Panc1 (cell line): ENCODE measurements around the gene ZNF407. TPM values are rescaled to one million over a fixed set of nuclear protein-coding genes. Genes with fewer than 3 reads are reported as not detected.

Source experiments
- ATAC-seq: fragments of 200-7000 bp; cut with Tn5 transposase; 2 replicates; pipeline ENCODE4 v1.9.1; 2020; ENCODE audit warnings: mild to moderate bottlenecking, moderate library complexity
- BruUV-seq: library from RNA; stranded (reverse); fragments of 400-500 nt; replicated peaks from 2 replicates; lab custom pipeline; 2021; lab: Mats Ljungman, UMichigan
- CTCF ChIA-PET: fragments of 300-600 bp; sonication (Branson Sonifier 250); formaldehyde crosslinking; loops from one replicate; lab custom pipeline; 2022; ENCODE audit warnings: antibody characterized with exemption; lab: Charles Lee
- POLR2A ChIA-PET: fragments of 300-600 bp; sonication (Branson Sonifier 250); formaldehyde crosslinking; loops from one replicate; lab custom pipeline; 2022; ENCODE audit warnings: antibody characterized with exemption; lab: Charles Lee
- DNase-seq: peaks from one replicate; pipeline ENCODE4 v3.0.0-alpha.2; 2010; ENCODE audit warnings: low read depth, low spot score
- H3K27ac ChIP-seq: 2 replicates; pipeline ENCODE4 v1.5.1; 2011; ENCODE audit warnings: mild to moderate bottlenecking, low read length, inconsistent platforms
- H3K27me3 ChIP-seq: fragments of 200-500 bp; sonication (Bioruptor generic); 2 replicates; pipeline ENCODE4 v1.6.0; 2014; ENCODE audit warnings: low read length, inconsistent platforms; ENCODE audit not compliant: control insufficient read depth, insufficient read depth
- H3K36me3 ChIP-seq: fragments of 200-500 bp; sonication (Bioruptor generic); 2 replicates; pipeline ENCODE4 v1.5.1; 2014; ENCODE audit warnings: inconsistent platforms, mild to moderate bottlenecking, low read length, moderate library complexity; ENCODE audit not compliant: control insufficient read depth, insufficient read depth
- H3K4me1 ChIP-seq: 2 replicates; pipeline ENCODE4 v1.5.1; 2011; ENCODE audit warnings: inconsistent platforms, mild to moderate bottlenecking, low read length, moderate library complexity; ENCODE audit not compliant: control insufficient read depth, insufficient read depth
- H3K4me3 ChIP-seq, 2 experiments: 2 replicates each; pipeline ENCODE4 v1.5.1; 2011 to 2012; ENCODE audit warnings: low read depth in 2 of 2, low read length in 2 of 2, mild to moderate bottlenecking in 2 of 2, inconsistent platforms in 1 of 2, moderate library complexity in 1 of 2
- H3K9me3 ChIP-seq: fragments of 200-500 bp; sonication (Bioruptor generic); 2 replicates; pipeline ENCODE4 v1.5.1; 2014; ENCODE audit warnings: low read depth, mild to moderate bottlenecking, inconsistent platforms, low read length, moderate library complexity; ENCODE audit not compliant: control insufficient read depth, insufficient read depth
- CTCF ChIP-seq: fragments of 450-650 bp; IDR thresholded peaks from 2 replicates; pipeline ENCODE4 v1.5.1; 2017; ENCODE audit warnings: mild to moderate bottlenecking
- POLR2AphosphoS5 ChIP-seq: IDR thresholded peaks from 2 replicates; pipeline ENCODE4 v1.6.1; 2012; ENCODE audit warnings: mild to moderate bottlenecking, low read depth, low read length, moderate library complexity
- REST ChIP-seq, 2 experiments: IDR thresholded peaks; 2 replicates each; pipeline ENCODE4 v1.6.1; 2011 to 2012; ENCODE audit warnings: low read depth in 2 of 2, control low read depth in 1 of 2, low read length in 1 of 2, mild to moderate bottlenecking in 1 of 2, moderate library complexity in 1 of 2; ENCODE audit not compliant: insufficient read depth in 1 of 2
- SIN3A ChIP-seq: IDR thresholded peaks from 2 replicates; pipeline ENCODE4 v1.6.1; 2012; ENCODE audit warnings: low read depth, mild to moderate bottlenecking, low read length, moderate library complexity, borderline replicate concordance; ENCODE audit not compliant: insufficient read depth
- TCF7L2 ChIP-seq: IDR thresholded peaks from 2 replicates; pipeline ENCODE4 v1.6.1; 2011; ENCODE audit warnings: mild to moderate bottlenecking, low read depth, low read length, inconsistent platforms
- in situ Hi-C: cut with HindIII; loops from 2 replicates; pipeline ENCODE4 v1.10.0; 2016; ENCODE audit warnings: low sequenced_read_pairs, low pct_unique_long_range_greater_than_20kb
- intact Hi-C: fragments of 100-400 bp; cut with micrococcal nuclease; formaldehyde crosslinking; loops from one replicate; pipeline ENCODE4 v1.10.0; 2022; ENCODE audit not compliant: unreplicated experiment
- total RNA-seq: library from RNA; stranded (reverse); gene quantifications from one replicate; pipeline ENCODE4 v1.2.1, GENCODE V29; 2021; ENCODE audit not compliant: unreplicated experiment

ZNF407 gene
- total RNA-seq, 1 experiment from 2014 or later: 16.8 TPM

GRCh38 chr18:74778191-74778847 is 180.6 kb downstream of the ZNF407 start:
- intact Hi-C loops: no loop called here

GRCh38 chr18:74784752-74785151 is 187.1 kb downstream of the ZNF407 start:
- ATAC-seq: no peak
- no TSS peak for BruUV-seq
- POLR2A ChIA-PET: no interaction called here

More at GRCh38 chr18:74778191-74778847, 180.6 kb downstream of the ZNF407 start:
- Histone ChIP-seq H3K36me3 (no peaks in the 10 kb centered on the region), H3K27me3 (no peaks in the 10 kb centered on the region), H3K4me1 (no peaks in the 10 kb centered on the region), H3K4me3 (no peak overlapping the region), H3K9me3 (no peaks in the 10 kb centered on the region), H3K27ac (no peak overlapping the region)
- in situ Hi-C loops: no loop called here
- BruUV-seq: no TSS peak
- TF ChIP-seq SIN3A (no peak), REST (IDR thresholded peaks at IDR 0.05; ENCODE audit: insufficient read depth in 1 of 2, low read depth in 2 of 2, low read length in 1 of 2) (no peak), POLR2AphosphoS5 (no peak), TCF7L2 (no peak), CTCF (no peak)
- POLR2A ChIA-PET: interaction anchor here (0.7 kb wide), 1 partner anchor 32 kb away, joined by 3 read pairs; no protein-coding TSS in a partner anchor
- ATAC-seq (no peak), DNase-seq (no peak)
- CTCF ChIA-PET: no interaction called here

More at GRCh38 chr18:74784752-74785151, 187.1 kb downstream of the ZNF407 start:
- CTCF ChIA-PET: no interaction called here
- H3K27me3 ChIP-seq: no peaks in the 10 kb centered on the region
- TF ChIP-seq CTCF (no peak), SIN3A (no peak), POLR2AphosphoS5 (no peak), REST (IDR thresholded peaks at IDR 0.05; ENCODE audit: insufficient read depth in 1 of 2, low read depth in 2 of 2, low read length in 1 of 2) (no peak), TCF7L2 (no peak)
- in situ Hi-C loops: no loop called here
- no peaks in the 10 kb centered on the region for H3K36me3 ChIP-seq
- no peaks in the 10 kb centered on the region for H3K9me3 ChIP-seq
- no peaks in the 10 kb centered on the region for H3K4me1 ChIP-seq
- DNase-seq: no peak
- H3K27ac ChIP-seq: no peak overlapping the region
- intact Hi-C loops: no loop called here
- no peak overlapping the region for H3K4me3 ChIP-seq
